Measurements from ENCODE around the gene MS4A7.
A peak's percentile ranks its signal among the peaks of the same experiment; 100 is the strongest.

The MS4A7 gene

DNA sequence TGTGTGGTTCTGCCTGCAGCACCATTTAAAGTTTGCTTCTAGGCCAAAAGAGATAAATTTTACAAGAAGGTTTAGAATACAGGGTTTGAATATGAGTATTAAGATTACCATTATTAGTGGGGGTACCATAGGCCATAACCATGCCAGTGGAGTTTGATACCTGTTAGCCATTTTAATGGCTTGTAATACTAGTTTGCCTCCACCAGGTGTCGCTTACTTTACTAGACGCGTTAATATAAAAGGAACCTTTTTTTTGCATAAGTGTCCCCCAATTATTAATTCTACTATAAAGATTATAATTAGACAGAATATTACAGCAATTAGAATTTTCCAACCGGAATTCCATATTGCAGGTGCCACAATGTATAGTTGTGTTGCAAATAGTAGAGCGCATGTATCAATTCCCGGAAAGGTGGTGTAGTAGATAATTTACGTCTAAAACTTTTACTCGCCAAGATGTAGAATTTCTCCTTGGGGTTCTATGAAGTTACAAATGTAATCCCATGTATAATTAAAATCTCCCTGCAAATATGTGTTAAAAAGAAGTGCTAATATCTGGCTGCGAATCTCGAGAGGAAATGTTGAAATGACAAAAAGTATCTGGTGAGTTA is 35.1 kb upstream of the MS4A7 start:
- TF ChIP-seq, protein P1, sequence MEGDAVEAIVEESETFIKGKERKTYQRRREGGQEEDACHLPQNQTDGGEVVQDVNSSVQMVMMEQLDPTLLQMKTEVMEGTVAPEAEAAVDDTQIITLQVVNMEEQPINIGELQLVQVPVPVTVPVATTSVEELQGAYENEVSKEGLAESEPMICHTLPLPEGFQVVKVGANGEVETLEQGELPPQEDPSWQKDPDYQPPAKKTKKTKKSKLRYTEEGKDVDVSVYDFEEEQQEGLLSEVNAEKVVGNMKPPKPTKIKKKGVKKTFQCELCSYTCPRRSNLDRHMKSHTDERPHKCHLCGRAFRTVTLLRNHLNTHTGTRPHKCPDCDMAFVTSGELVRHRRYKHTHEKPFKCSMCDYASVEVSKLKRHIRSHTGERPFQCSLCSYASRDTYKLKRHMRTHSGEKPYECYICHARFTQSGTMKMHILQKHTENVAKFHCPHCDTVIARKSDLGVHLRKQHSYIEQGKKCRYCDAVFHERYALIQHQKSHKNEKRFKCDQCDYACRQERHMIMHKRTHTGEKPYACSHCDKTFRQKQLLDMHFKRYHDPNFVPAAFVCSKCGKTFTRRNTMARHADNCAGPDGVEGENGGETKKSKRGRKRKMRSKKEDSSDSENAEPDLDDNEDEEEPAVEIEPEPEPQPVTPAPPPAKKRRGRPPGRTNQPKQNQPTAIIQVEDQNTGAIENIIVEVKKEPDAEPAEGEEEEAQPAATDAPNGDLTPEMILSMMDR (IDR thresholded peaks at IDR 0.05; ENCODE audit: borderline replicate concordance, insufficient read depth, low read depth, low read length), result peak; percentile 54; the same call in 1 of the 2 replicates
- no peak overlapping the region for H3K4me3 ChIP-seq (ENCODE audit: low read depth, low read length)

DNA sequence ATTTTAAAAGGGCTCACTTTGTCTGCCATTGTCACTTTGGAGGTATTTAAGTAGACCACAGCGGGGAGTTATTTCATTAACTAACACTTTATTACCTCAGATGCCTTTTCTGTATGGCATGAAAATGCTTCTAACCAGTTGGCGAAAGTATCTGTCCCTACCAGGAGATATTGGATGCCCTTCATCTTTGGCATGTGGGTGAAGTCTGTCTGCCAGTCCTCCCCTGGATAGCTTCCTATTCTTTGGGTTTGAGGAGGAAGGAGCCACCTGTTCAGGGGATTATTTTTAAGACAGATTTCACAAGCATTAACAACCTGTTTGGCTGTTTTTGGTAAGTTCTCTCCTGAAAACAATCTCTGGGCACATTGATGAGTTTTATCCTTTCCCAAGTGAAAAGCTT is 34.2 kb upstream of the MS4A7 start:
- TF ChIP-seq, protein P1 (IDR thresholded peaks at IDR 0.05; ENCODE audit: borderline replicate concordance, insufficient read depth, low read depth, low read length), result no peak
- H3K4me3 ChIP-seq (ENCODE audit: low read depth, low read length), result no peak overlapping the region

DNA sequence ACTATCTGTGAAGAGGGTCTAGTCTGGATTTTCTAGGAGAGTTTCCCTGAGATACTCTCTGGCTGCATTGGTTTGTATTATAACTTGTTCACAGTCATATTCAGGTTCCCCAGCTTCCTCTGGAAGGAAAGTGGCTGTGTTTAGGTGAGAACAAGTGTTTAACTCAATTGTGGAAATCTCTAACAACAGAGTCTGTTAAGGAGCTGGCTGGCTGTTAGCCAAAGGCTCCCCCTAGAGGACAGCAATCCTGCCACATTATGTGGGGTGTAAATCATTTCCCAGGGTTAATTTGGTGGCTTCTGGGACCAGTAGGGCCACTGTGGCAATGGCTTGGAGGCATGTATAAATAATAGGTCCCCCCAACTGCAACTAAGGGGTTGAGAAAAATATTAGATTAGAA is 32.8 kb upstream of the MS4A7 start:
- TF ChIP-seq, protein P1 (IDR thresholded peaks at IDR 0.05; ENCODE audit: borderline replicate concordance, insufficient read depth, low read depth, low read length), result peak; percentile 69

DNA sequence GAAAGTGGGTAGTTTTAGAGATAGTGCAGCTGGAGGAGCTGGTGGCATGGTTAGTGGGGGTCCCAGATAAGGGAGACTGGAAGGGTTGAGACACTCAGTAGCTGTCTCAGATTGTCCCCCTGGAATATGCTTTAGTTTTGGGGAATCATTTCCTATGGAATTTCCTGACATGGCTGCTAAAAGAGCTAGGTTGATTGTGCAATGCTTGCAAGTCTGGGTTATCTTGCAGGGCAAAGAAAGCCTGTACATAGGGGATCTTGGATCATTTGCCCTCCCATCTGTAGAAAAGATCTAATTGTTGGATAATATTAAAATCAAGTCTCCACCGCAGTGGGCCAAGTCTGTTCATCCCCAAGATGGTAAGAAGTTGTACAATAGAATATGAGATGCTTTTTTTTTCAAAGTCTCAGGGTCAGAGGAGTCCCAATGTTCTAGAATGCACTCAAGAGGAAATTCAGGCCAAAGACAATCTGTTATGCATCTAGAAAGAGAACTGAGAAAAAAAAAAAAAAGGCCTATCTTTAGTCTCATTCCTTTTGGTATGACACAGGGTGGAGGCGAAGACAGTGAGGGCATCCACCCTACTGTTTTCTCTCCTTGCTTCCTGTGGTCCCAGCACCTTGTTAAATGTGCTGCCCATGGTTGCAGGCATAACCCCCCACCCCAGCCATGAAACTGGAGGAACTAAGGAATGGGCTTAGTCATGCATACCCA is 31.1 kb upstream of the MS4A7 start:
- TF ChIP-seq, protein P1 (IDR thresholded peaks at IDR 0.05; ENCODE audit: borderline replicate concordance, insufficient read depth, low read depth, low read length), result no peak
- H3K4me3 ChIP-seq (ENCODE audit: low read depth, low read length), result no peak overlapping the region

More for the DNA sequence above, 32.8 kb upstream of the MS4A7 start:
- H3K4me3 ChIP-seq (ENCODE audit: low read depth, low read length), result no peak overlapping the region

DNA sequence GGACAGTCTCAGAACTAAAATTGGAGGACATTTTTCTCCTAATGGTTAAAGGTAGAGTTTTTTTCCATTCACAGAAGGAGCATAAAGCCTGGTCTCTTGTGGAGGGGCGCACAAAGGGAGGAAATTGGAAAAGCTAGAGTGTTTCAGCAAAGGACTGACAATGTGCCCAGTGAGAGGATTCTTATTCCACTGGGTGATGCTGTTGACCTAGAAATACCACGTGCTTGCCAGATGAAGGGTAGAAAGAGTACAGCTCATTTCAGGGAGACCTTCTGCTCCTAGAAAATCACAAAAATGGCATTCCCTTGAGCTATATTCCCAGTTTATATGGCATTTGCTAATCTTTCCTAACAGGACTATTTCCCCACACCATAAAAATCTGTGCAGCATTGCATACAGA is 30.2 kb upstream of the MS4A7 start:
- H3K4me3 ChIP-seq (ENCODE audit: low read depth, low read length), result no peak overlapping the region
- TF ChIP-seq, protein P1 (IDR thresholded peaks at IDR 0.05; ENCODE audit: borderline replicate concordance, insufficient read depth, low read depth, low read length), result peak; percentile 50; the same call in 1 of the 2 replicates

DNA sequence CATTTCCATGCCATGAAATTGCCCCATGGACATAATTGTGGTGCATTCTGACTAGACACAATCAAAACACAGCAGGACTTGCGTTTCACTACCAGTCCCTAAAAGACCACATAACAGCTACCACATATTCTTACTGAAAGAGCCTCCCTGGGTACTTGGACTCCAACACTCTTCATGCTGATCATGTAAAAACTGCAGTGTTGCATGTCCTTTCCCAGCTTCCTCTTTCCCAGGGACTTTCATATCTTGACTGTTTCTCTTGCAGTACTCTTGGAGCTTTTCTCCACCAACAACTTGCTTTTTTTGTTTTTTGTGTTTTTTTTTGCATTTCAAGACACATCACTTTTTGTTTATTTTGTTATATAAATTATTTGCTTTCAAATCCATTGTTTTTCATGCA is 28.3 kb upstream of the MS4A7 start:
- H3K4me3 ChIP-seq (ENCODE audit: low read depth, low read length), result no peak overlapping the region
- TF ChIP-seq, protein P1 (IDR thresholded peaks at IDR 0.05; ENCODE audit: borderline replicate concordance, insufficient read depth, low read depth, low read length), result no peak

DNA sequence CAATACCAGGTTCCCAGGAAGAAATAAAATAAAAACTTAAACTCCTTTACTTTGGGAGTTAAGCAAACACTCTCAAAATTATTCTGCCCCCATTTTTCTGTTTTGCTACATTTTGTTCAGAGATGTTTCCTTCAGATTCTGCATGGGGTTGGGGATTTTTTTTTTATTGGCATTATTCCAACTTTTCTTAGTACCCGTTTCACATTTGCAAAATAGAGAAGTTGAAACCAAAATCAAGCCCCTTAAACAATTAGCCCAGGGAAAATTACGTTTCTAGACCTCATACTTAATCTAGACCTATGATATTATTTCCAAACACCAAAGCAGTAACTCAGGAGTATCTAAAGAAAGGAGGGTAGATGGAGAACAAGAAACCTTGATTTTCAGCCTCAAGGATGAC is 20.6 kb upstream of the MS4A7 start:
- TF ChIP-seq, protein P1 (IDR thresholded peaks at IDR 0.05; ENCODE audit: borderline replicate concordance, insufficient read depth, low read depth, low read length), result no peak
- no peak overlapping the region for H3K4me3 ChIP-seq (ENCODE audit: low read depth, low read length)

All from GM12875 (cell line).